Stimulated activated CD8-positive, alpha-beta memory T cell treated with anti-CD3 and anti-CD28 coated beads, Interleukin-15, amount 100 ng/mL, for 48 hours (primary cell): ENCODE results near the gene TNPO2.

Experiments
- DNase-seq, 2 donors: peaks; one replicate each; pipeline ENCODE4 v3.0.0-alpha.2; 2020; ENCODE audit warnings: low read depth in 2 of 2

TNPO2 gene

DNA sequence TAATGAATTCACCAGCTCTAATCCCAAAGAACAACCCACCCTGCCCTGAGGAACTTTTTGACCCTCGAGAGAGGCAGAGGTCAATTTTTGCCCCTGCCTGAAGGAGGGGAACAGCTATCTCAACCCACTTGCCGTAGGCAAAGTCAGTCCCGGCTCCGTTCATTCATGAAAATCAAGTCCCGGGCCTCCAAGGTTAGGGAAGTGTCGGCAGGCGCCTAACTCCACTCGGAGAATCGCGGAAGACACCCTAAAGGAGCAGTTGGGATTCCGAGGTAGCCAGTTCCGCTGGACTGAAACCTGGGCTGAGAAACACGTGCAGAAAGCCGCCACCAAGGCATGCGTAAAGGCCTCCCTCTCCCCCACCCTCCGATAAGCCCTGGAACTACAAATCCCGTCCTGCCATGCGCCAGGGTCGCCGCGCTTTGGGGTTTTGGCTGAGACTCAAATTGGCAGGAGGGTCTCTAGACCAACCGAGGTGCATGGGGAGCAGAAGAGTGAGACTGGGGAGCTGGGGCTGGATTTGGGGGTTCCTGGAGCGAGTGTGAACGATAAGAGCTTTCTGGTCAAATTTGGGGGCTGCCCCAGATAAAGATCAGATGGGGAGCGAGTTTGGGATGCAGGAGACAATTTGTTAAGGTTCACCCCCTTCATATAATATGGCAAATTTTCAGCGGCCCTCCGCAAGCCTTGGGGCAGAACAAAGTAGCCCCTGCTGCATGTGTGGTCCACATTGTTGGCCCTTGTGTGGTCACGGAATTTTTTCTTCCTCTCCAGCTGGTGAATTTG is at the start of gene TNPO2:
Gene TNPO2 (minus strand): TSS at position 292 of the 786 bp plus-strand sequence. CDS start 2,955 bp downstream, outside the sequence.
- DNase-seq = peak; percentile 56 to 65

DNA sequence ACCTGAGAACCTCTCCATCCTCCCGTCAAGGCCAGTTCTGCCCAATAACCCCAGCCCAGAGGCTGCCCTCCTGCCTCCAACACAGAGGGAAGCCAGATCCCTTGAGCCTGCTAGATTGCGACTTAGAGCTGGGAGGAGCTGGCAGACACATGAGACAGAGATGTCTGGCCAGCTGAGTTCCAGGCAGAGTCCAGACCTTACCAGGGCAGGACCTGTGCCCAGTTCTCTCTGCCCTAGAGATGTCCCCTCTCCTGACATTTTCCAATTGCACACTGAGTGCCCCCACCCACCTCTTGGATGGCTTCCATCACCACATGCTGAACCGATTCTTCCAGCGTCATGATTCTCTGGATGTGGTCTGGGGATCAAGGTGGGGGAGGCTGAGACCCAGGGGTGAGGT is 48.6 kb upstream of the TNPO2 start:
- no peak for DNase-seq

DNA sequence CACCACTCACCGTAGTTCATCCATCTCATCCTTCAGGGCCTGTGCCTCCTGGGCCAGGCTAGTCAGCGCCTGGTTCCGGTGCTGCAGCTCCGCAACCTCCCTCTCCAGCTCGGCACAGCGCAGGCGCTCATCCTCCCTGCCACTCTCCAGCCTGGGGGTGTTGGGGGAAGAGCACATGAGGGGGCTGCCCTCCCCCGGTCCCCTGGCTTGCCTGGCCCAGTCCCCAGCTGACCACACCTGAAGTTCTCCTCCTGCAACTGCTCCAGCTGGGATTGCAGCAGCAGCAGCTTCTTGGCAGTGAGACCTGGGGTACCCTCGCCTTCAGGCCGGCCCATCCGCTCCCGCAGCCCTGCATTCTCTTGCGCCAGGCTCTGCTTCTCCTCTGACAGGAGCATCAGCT is 47.2 kb upstream of the TNPO2 start:
- DNase-seq = no peak

DNA sequence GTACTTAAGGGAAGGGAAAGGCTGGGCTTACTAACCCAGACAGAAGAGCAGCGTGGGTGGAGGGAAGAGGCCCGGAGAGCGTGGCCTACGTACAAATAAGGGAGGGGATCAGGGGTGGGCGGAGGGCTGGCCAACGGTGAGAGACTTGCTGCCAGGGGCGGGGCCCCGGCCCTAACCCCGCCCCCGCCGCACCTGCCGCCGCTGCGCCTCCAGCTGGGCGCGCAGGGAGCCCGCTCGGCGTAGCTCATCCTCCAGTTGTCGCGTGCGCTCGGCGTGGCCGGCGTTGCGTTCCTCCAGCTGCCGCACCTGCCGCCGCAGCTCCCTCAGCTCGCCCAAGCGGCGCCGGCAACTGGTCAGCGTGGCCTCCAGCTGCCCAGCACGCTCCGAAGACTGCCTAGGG is 46.0 kb upstream of the TNPO2 start:
- DNase-seq = no peak

DNA sequence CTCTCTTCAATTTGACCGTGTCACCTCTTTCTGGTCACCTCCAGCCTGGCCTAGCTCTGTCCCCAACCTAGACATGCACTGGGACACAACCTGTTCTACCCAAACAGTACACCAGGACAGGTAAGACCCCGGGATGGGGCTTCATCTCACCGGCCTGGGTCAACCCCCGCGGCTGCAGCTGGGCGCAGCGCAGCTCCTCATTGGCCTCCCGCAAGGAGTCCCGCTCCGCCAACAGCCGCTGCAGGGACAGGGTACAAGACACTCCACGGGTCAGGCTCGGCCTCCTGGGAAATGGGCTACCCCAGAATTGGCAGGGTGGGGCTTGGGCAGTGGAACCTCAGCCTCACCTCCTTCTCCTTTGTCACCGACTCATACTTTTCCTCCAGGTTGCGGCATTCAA is 43.9 kb upstream of the TNPO2 start:
- no peak for DNase-seq

DNA sequence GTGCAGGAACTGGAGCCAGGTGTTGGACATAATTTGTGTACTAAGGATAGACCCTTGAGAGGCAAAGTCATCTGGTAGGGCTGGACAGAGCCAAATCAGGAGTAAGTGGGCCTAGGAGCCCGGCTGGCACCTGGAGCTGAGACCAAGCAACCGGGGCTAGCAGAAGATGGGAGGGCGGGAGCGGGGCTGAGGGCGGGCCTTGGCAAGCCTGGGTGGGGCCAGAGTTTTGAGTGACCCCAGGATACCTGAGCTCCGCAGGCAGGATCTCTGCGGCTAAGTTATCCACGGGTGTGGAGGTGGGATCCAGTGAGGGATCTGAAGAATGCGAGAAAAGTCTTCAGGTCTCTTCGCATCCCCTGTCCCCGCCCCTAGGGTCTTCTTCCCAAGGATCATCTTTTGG is 43.4 kb upstream of the TNPO2 start:
- no peak for DNase-seq

DNA sequence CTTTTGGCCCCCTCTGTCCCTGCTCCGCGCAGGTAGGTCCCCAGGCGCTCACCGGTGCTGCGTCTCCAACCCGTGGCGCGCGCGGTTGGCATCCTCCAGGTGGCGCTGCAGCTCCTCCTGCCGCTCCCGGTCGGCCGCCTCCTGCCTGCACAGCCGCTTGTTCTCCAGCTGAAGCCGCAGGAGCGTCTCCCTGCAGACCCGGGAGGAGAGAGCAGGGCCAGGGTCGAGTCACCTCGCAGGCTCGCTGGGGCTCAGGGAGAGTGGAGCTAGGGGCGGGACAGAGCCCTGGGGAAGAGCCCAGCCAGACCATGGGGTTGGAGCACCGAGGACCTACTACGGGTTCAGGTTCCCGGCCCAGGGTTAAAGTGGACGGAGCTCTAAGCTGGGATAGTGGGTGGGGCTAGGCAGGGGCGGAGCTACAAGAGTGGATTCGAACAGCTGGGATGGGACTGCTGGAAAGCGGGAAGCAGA is 42.4 kb upstream of the TNPO2 start:
- DNase-seq = peak in 1 of 2 donors; percentile 73

DNA sequence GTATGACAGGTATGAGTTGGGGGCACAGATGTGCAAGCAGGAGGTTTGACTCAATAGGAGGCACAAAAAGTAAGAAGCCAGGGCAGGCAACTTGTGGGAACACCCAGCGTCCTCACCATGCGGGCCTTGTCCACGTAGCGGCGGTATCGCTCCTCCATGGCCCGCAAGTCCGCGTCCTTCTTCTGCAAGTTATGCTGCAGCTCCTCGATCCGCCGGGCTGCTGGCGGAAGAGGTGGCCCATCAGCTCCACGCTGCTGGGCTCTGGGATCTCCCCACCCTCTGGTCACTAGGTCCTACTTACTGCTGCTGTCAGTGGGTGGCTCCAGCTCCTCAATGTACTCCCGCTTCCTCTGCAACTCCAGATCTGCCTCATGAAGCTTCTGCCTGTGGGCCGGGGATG is 41.0 kb upstream of the TNPO2 start:
- no peak for DNase-seq

DNA sequence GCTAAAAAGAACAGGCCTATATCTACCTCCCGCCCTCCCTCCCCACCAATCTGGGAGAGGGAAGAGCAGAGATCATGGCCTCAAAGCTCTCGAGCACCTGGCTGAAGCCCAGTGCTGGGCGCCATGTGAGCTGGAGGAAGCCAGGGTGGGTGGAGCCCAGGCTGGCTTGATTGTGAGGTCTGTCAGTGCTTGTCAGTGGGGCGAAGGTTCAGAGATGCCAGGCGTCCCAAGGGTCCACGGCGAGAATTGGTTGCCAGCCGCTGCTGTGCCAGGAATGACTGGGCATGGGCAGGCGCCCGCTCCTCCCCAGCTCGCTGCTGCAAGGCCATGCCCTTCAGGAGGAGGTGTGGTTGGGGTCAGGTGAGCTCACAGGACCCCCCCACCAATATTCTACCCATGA is 39.4 kb upstream of the TNPO2 start:
- DNase-seq = no peak

DNA sequence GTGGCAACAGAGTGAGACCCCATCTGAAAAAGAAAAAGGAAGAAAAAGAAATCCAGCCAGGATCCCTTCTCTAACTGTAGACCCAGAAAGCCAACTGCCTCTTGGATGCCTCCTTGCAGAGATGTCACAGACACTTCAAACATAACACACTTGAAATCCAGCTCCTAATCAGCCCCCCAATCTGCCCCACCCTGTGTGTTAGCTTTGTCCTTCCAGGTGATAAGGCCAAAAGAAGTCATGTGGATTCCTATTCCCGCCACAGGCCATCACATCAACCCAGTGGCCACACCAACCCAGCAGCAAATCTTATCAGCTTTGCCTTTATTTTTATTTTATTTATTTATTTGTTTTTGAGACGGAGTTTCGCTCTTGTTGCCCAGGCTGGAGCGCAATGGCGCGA is 36.0 kb upstream of the TNPO2 start:
- DNase-seq = no peak

DNA sequence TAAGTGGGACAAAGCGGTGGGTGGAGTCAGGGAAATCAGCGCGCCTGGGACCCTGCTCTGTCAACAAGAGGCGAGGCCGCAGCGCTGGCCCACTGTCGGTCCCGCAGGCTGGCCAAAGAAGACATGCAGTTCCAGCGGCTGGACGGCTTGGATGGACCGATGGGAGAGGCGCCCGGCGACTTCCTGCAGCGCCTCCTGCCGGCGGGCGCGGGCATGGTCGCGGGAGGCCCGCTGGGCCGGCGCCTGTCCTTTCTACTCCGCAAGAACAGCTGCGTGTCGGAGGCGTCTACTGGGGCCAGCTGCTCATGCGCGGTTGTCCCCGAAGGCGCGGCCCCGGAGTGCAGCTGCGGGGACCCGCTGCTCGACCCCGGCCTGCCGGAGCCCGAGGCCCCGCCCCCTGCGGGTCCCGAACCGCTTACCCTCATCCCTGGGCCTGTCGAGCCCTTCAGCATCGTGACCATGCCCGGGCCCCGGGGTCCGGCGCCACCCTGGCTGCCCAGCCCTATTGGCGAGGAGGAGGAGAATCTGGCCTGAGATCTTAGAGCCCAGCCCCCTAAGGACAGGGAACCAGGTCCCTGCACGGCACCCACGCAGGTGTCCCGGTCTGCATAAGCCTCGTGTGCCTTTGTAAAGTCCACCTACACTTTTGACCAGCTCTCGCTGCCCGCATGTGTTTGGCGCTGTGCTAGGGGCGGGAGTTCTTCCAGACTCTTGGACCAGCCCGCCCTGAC is 34.0 kb upstream of the TNPO2 start:
- peak; percentile 63 to 64 for DNase-seq

DNA sequence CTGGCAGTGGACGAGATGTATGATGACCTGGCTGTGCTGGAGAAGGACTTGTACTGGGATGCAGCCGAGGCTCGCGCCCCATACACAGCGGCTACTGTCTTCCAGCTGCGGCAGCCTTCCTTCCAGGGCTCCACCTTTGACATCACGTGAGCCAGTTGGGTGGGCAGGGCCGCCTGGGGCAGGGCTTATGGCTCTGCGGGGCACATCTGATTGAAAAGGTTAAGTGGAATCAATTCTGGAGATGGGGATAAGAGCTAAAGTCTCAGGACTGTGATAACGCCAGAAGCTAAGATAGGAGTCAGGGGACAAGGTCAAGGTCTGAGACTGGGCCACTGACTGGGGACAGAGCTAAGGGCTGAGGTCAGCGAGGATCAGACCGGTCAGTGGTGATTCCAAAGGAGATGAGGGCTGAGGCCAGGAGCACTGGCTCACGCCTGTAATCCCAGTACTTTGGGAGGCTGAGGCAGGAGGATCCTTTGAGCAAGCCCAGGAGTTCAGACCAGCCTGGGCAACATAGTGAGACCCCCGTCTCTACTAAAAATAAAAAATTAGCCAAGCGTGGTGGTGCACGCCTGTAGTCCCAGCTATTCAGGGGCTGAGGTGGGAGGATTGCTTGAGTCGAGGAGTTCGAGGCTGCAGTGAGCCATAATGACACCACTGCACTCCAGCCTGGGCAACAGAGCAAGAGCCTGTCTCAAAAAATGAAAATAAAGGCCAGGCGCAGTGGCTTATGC is 32.6 kb upstream of the TNPO2 start:
- no peak for DNase-seq

DNA sequence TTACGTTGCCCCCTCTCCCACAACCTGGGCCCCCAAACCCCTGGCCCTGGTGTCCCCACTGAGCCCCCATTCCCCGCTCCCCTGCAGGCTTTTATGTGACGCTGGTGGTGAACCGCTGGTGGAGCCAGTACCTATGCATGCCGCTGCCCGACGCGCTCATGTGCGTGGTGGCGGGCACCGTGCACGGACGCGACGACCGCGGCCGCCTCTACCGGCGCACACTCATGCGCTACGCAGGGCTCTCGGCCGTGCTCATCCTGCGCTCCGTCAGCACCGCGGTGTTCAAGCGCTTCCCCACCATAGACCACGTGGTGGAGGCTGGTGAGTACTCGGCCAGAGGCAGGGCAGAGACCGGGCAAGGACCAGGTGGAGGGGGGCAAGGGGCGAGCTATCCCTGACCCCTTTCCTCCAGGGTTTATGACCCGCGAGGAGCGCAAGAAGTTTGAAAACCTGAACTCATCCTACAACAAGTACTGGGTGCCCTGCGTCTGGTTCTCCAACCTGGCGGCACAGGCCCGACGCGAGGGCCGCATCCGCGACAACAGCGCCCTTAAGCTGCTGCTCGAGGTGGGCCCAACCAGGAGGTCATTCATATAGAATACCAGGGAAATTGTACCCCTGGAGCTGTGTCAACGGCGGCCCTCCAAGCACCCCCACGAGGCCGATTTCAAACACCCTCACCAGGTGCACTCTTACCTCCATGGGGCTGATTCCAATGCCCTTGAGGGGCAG is 30.9 kb upstream of the TNPO2 start:
- no peak for DNase-seq

DNA sequence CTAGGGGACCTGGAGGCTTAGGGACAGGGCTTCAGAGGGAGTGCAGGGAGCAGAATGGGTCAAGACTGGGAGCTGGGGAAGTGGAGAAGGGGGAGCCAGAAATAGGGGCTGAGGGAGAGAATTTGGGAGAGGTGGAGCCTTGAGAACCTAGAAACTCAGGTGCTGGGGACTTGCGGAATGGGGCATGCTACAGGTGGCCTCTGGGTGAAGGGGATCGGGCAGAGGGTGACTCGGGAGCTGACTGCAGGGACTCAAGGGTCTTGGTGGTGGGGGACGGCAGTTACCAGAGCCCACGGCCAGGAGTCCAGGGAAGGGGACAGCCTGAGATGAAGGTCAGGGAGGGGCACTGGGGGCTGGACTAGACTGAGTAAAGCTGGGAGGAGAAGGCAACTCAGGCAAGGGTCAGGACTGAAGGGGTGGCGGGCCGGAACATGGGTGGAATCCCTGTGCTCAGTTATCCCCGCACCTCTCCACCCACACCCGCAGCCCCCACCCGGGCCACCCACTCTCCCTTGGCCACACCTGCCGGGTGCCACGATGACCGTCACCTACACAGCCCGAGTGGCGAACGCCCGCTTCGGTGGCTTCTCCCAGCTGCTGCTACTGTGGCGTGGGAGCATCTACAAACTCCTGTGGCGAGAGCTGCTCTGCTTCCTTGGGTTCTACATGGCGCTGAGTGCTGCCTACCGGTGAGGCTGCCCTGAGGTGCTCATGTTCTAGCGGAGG is 28.5 kb upstream of the TNPO2 start:
- DNase-seq = no peak

DNA sequence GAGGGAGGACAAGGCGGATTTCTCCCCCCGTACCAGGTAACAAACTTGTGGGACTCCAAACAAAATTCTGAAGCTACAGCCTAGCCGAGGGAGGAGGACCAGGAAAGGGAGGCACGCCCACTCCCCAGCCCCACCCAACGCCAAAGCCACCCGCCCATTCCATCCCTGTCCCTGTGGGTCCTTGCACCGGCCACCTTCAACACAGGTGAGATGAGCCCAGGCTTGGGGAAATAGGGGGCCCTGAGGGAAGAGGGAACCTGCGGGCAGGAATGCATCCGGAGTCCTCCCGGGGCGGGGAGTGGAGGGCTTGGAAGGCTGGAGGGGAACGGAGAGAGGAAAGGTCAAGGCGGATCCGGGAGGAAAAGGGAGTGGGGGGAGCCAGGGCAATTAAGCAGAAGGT is 27.9 kb upstream of the TNPO2 start, which contains the start of gene BEST2:
Gene BEST2 (plus strand): TSS at position 157 of the 400 bp plus-strand sequence. CDS start 802 bp downstream, outside the sequence.
- no peak for DNase-seq

DNA sequence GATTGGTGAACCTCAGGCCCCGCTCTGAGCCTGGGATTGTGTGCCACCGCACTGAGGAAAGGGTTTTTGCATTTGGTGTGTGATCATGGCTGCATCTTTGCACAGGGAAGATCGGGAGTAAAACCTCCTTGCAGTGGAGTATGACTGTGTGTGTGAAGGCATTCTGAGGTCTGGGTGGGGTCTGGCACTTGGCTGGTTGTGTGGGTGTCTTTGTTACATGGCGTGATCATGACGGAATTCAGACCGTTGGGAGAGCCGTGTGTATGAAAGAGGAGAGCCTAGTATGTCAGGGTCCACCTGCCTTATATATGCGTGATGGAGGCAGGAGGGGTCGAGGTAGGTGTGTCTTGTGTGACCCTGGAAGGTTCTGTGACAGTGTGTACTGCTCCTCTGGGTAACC is 27.1 kb upstream of the TNPO2 start:
- DNase-seq = no peak

DNA sequence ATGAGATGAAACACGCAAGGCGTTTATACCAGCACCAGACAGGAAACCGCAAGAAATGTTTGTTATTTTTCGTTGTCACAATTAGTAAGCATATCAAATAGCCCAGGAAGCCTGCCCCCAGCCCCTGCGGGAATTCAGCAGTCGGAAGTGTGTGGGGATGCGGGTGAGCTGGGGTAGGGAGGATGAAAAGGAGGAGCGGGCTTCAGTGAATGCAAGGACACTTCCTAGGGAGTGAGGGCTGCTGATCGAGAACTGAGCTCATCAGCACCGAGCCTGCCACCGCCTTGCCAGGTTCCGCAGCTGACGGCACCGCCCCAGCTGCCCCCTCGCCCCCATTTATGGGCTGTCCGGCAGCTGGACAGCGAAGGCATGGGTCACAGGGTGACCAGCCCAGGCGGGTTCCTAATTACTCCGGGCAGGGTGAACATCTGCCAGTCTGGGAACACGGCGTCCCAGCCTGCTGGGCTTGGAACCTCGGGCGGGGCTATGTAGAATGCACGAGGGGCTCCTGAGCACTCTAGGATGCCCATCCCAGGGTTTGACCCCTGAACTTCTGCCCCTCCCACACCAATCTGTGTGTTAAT is 26.3 kb upstream of the TNPO2 start:
- no peak for DNase-seq

DNA sequence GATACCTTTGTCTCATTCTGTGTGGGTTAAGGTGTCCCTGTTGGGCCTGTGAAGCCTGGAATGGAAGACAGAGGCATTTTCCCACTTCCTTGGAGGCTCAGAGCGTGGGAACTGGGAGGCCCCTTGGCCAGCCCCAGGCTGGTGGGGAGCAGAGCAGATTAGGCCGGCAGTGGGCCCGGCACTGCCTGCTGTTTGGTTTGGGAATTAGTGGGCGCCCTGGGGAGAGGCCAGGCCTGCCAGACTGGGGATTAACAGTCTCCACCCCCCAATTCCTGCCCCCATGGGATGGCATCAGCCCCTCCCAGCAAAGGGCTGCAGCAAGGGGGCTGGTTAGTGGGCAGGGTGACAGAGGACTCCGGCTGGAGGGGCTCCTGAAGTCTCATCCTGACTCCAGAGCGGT is 24.8 kb upstream of the TNPO2 start:
- DNase-seq = no peak

DNA sequence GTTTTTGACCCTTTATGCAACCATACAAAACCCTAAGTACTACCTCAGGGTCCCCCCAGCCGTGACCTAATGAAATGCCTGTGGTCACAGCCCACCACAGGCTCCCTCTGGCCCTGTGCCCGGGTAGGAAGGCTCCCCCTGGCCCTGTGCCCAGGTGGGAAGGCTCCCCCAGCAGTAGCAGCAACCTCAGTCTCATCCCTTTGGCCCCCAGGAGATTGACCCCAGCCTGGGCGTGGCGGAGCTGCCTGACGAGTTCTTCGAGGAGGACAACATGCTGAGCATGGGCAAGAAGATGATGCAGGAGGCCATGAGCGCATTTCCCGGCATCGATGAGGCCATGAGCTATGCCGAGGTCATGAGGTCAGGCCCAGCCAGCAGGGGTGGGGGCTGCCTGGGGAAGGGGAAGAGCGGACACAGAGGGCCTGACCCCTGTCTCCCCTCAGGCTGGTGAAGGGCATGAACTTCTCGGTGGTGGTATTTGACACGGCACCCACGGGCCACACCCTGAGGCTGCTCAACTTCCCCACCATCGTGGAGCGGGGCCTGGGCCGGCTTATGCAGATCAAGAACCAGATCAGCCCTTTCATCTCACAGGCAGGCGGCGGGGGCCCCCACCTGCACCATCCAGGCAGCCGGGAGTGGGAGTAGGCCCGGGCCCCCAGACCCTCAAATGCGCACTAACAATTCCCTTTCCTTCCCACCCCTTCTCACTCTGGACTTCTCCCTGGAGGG is 21.6 kb upstream of the TNPO2 start:
- no peak for DNase-seq

DNA sequence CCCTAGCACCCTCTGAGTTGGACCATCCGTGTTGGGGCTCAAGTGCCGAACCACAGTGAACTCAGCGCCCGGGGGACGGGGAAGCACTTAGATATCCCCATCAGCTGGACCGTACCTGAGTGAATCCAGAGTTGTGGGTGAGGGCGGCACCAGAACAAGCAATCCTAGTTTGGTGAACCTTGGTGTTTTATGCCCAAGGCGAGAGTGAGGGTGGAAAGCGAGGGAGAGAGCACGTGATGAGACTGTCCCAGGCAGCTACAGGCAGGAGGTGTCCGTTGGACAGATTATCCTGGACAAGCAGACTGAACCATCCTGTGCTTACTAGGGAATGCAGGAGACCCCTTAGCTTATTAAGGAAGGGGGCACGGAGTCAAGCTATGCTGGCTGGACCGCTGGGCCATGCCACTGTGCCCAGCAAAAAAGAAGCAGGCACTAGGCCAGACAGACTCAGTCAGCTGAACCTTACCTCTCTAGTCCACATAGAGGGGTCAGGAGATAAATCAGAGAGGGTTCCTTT is 14.2 kb upstream of the TNPO2 start:
- DNase-seq = no peak
